Lung (tissue), 12 donors: ENCODE measurements around the gene TRIM17. TPM values are rescaled to one million over a fixed set of nuclear protein-coding genes. Genes with fewer than 3 reads are reported as not detected.

Experiments used
- ATAC-seq: fragments of 200-7000 bp; cut with Tn5 transposase; one replicate; pipeline ENCODE4 v1.9.1; 2020; ENCODE audit warnings: moderate number of reproducible peaks; ENCODE audit not compliant: insufficient read depth, low FRiP score
- DNase-seq, 3 donors: peaks; one replicate each; pipeline ENCODE4 v3.0.0-alpha.2; 2013 to 2017
- H3K27ac ChIP-seq, 2 donors: one replicate each; pipeline ENCODE4 v1.5.1; 2013; ENCODE audit warnings: mild to moderate bottlenecking in 2 of 2, moderate library complexity in 2 of 2, control low read depth in 1 of 2, inconsistent platforms in 1 of 2, low read depth in 1 of 2, low read length in 1 of 2
- H3K27me3 ChIP-seq, 3 donors: one replicate each; pipeline ENCODE4 v1.5.1; 2013; ENCODE audit warnings: low read length in 2 of 3; ENCODE audit not compliant: control insufficient read depth in 3 of 3, insufficient read depth in 3 of 3
- H3K36me3 ChIP-seq, 4 donors: one replicate each; pipeline ENCODE4 v1.5.1; 2013; ENCODE audit warnings: low read length in 4 of 4, mild to moderate bottlenecking in 1 of 4, moderate library complexity in 1 of 4; ENCODE audit not compliant: control insufficient read depth in 4 of 4, insufficient read depth in 4 of 4
- H3K4me1 ChIP-seq, 5 donors: one replicate each; pipeline ENCODE4 v1.5.1; 2013; ENCODE audit warnings: low read length in 5 of 5, mild to moderate bottlenecking in 2 of 5, moderate library complexity in 1 of 5; ENCODE audit not compliant: control insufficient read depth in 5 of 5, insufficient read depth in 5 of 5
- H3K4me3 ChIP-seq: one replicate; pipeline ENCODE4 v1.5.1; 2013; ENCODE audit warnings: mild to moderate bottlenecking, control low read depth, moderate library complexity
- H3K9ac ChIP-seq, 2 donors: one replicate each; pipeline ENCODE4 v1.5.1; 2013; ENCODE audit warnings: low read length in 2 of 2, control low read depth in 1 of 2; ENCODE audit not compliant: insufficient read depth in 1 of 2
- H3K9me3 ChIP-seq, 4 donors: one replicate each; pipeline ENCODE4 v1.5.1; 2013; ENCODE audit warnings: low read length in 3 of 4, mild to moderate bottlenecking in 1 of 4, moderate library complexity in 1 of 4; ENCODE audit not compliant: control insufficient read depth in 4 of 4, insufficient read depth in 3 of 4
- CTCF ChIP-seq: IDR thresholded peaks from 2 replicates; pipeline ENCODE4 v1.5.1; 2012; ENCODE audit warnings: mild to moderate bottlenecking; ENCODE audit errors: control extremely low read depth, extremely low read depth
- WGBS, 2 donors: extraction: QIAGEN DNeasy Blood & Tissue Kit; methylation state at CpG; one replicate each; pipeline ENCODE4 v1.1.7; 2013; 5-methylcytosine and 5-hydroxymethylcytosine counted together
- polyA plus RNA-seq, 2 donors: library from polyadenylated mRNA; stranded (reverse); fragments of 200-250 nt; gene quantifications; one replicate each; pipeline ENCODE4 v1.2.1, GENCODE V29; 2013
- total RNA-seq, 2 donors: library from RNA; depleted of rRNA in 1 of 2; stranded (reverse); fragments of >200 nt in 1 of 2; gene quantifications; one replicate each; pipeline ENCODE4 v1.2.1, GENCODE V29; 2014 to 2021
- donor health status: control.
- donor health status: control.
- donor health status: Bipolar disorder and iron deficiency.
- donor health status: healthy.
- donor health status: DM: yes; HTN: yes; CAD: no.

Gene TRIM17
- total and polyA plus RNA-seq, 4 donors, result 1.0 to 3.3 (median 1.8) TPM

- Histone ChIP-seq H3K9me3 (no peaks in the 10 kb centered on the region), H3K4me1 (peaks cover 0 to 15% (median under 1%) of the 10 kb centered on the region in 5 donors), H3K36me3 (no peaks in the 10 kb centered on the region), H3K4me3 (no peak overlapping the region), H3K9ac (no peak overlapping the region), H3K27me3 (peaks cover 0 to 4% (median 2%) of the 10 kb centered on the region in 3 donors), H3K27ac (no peak overlapping the region)
- DNase-seq (no peak), ATAC-seq (no peak)
- no peak for TF ChIP-seq CTCF
- WGBS, 2 donors, result 81% methylated on average over 10 of the region's 10 CpGs
Observed at GRCh38 chr1:228453022-228453560, 36.4 kb upstream of the TRIM17 start.

GRCh38 chr1:228452194-228453021 lies 35.7 kb upstream of the TRIM17 start:
- no peak for TF ChIP-seq CTCF
- Histone ChIP-seq H3K9ac (no peak overlapping the region), H3K27ac (no peak overlapping the region), H3K27me3 (peaks cover 0 to 6% (median 2%) of the 10 kb centered on the region in 3 donors), H3K4me3 (no peak overlapping the region), H3K4me1 (peaks cover 0 to 13% (median 0%) of the 10 kb centered on the region in 5 donors), H3K36me3 (no peaks in the 10 kb centered on the region), H3K9me3 (no peaks in the 10 kb centered on the region)
- 72 to 82% methylated on average over 10 of the region's 10 CpGs for WGBS, 2 donors
- DNase-seq (no peak), ATAC-seq (no peak)

- Histone ChIP-seq H3K27ac (no peak overlapping the region), H3K9me3 (no peaks in the 10 kb centered on the region), H3K4me1 (peaks cover 0 to 12% (median 0%) of the 10 kb centered on the region in 5 donors), H3K36me3 (no peaks in the 10 kb centered on the region), H3K4me3 (no peak overlapping the region), H3K27me3 (peaks cover 0 to 18% (median 8%) of the 10 kb centered on the region in 3 donors), H3K9ac (no peak overlapping the region)
- TF ChIP-seq CTCF, result no peak
- 89 to 99% methylated on average over 11 of the region's 11 CpGs for WGBS, 2 donors
- no peak for ATAC-seq
- no peak for DNase-seq
Observed at GRCh38 chr1:228450200-228450599, 33.5 kb upstream of the TRIM17 start.
